H1 (cell line): ENCODE measurements around the gene PTGIS. TPM values are rescaled to one million over a fixed set of nuclear protein-coding genes. Genes with fewer than 3 reads are reported as not detected.

Source experiments
- CTCF ChIA-PET: fragments of 300-600 bp; sonication (Branson Sonifier 250); formaldehyde crosslinking; loops from one replicate; lab custom pipeline; 2021; ENCODE audit not compliant: partially characterized antibody; lab: Charles Lee
- POLR2A ChIA-PET: fragments of 300-600 bp; sonication (Branson Sonifier 250); formaldehyde crosslinking; loops from one replicate; lab custom pipeline; 2021; ENCODE audit warnings: inconsistent platforms; ENCODE audit not compliant: partially characterized antibody; lab: Charles Lee
- DNase-seq, 2 experiments: peaks; one replicate each; pipeline versions ENCODE4 v3.0.0 to v3.0.0-alpha.2; 2010 to 2022; ENCODE audit warnings: low spot score in 2 of 2, low read depth in 1 of 2, mixed read lengths in 1 of 2
- FAIRE-seq: peaks from 2 replicates; lab custom pipeline; 2011; peaks lifted over from hg19 to GRCh38; lab: Jason Lieb, UNC
- H2AFZ ChIP-seq: 2 replicates; pipeline ENCODE4 v1.8.1; 2012; ENCODE audit warnings: low read length, inconsistent platforms
- H2AK5ac ChIP-seq: 2 replicates; pipeline ENCODE4 v1.6.1; 2013; ENCODE audit warnings: low read depth, low read length
- H2BK120ac ChIP-seq: replicated peaks from 2 replicates; pipeline ENCODE3; 2013; ENCODE audit warnings: low read depth, low read length, inconsistent platforms
- H2BK12ac ChIP-seq: 2 replicates; pipeline ENCODE4 v1.6.1; 2013; ENCODE audit warnings: low read depth, low read length
- H2BK15ac ChIP-seq: 2 replicates; pipeline ENCODE4 v1.6.1; 2013; ENCODE audit warnings: low read length
- H2BK20ac ChIP-seq: 2 replicates; pipeline ENCODE4 v1.6.1; 2013; ENCODE audit warnings: low read length
- H2BK5ac ChIP-seq: 2 replicates; pipeline ENCODE4 v1.6.1; 2013; ENCODE audit warnings: low read depth, low read length
- H3K14ac ChIP-seq: 2 replicates; pipeline ENCODE4 v1.6.1; 2013; ENCODE audit warnings: inconsistent platforms; ENCODE audit not compliant: insufficient read length
- H3K18ac ChIP-seq: 2 replicates; pipeline ENCODE4 v1.6.1; 2013; ENCODE audit warnings: low read length; ENCODE audit errors: extremely low read depth
- H3K23ac ChIP-seq: 2 replicates; pipeline ENCODE4 v1.6.1; 2013; ENCODE audit warnings: inconsistent platforms; ENCODE audit not compliant: insufficient read length
- H3K23me2 ChIP-seq: 2 replicates; pipeline ENCODE4 v1.6.1; 2013; ENCODE audit warnings: low read depth, low read length
- H3K27ac ChIP-seq: 2 replicates; pipeline ENCODE4 v1.6.1; 2011; ENCODE audit warnings: low read depth, low read length, inconsistent platforms
- H3K27me3 ChIP-seq, 4 experiments: replicated peaks in 1 of 4; 1 replicate in 1 of 4; 2 replicates in 3 of 4; pipeline versions ENCODE4 v1.6.1 to v1.8.1; 2011 to 2013; ENCODE audit warnings: low read length in 3 of 4, mild to moderate bottlenecking in 3 of 4, inconsistent platforms in 2 of 4, mixed read lengths in 2 of 4, moderate library complexity in 1 of 4; ENCODE audit not compliant: control insufficient read depth in 3 of 4, insufficient read depth in 3 of 4; ENCODE audit errors: extremely low read depth in 1 of 4
- H3K36me3 ChIP-seq, 4 experiments: 2 replicates each; pipeline versions ENCODE4 v1.6.1 to v1.8.1; 2011 to 2013; ENCODE audit warnings: mild to moderate bottlenecking in 4 of 4, low read length in 3 of 4, moderate library complexity in 2 of 4, control low read depth in 1 of 4, inconsistent platforms in 1 of 4; ENCODE audit not compliant: insufficient read depth in 4 of 4, control insufficient read depth in 2 of 4
- H3K4ac ChIP-seq: replicated peaks from 2 replicates; pipeline ENCODE3; 2013; ENCODE audit warnings: low read length, low read depth, mixed read lengths, inconsistent platforms; ENCODE audit not compliant: insufficient read length
- H3K4me1 ChIP-seq, 4 experiments: replicated peaks in 1 of 4; 1 replicate in 1 of 4; 2 replicates in 3 of 4; pipeline versions ENCODE4 v1.6.1 to v1.8.1; 2011 to 2013; ENCODE audit warnings: low read length in 3 of 4, inconsistent platforms in 2 of 4, mixed read lengths in 1 of 4; ENCODE audit not compliant: insufficient read depth in 4 of 4, control insufficient read depth in 3 of 4
- H3K4me2 ChIP-seq, 2 experiments: 2 replicates each; pipeline versions ENCODE4 v1.6.1 to v1.8.1; 2011 to 2013; ENCODE audit warnings: low read depth in 2 of 2, low read length in 2 of 2, control low read depth in 1 of 2, inconsistent platforms in 1 of 2, mild to moderate bottlenecking in 1 of 2; ENCODE audit not compliant: insufficient read depth in 1 of 2
- H3K4me3 ChIP-seq, 4 experiments: fragments of 200-600, 300-600 bp in 1 of 4; sonication (generic), shearing (Covaris generic), sonication (Bioruptor Twin) in 1 of 4; 2 replicates each; pipeline versions ENCODE4 v1.5.1 to v1.8.1; 2011 to 2016; ENCODE audit warnings: low read length in 4 of 4, low read depth in 3 of 4, control low read depth in 2 of 4, inconsistent platforms in 2 of 4, mild to moderate bottlenecking in 2 of 4, mixed read lengths in 1 of 4, moderate library complexity in 1 of 4; ENCODE audit not compliant: insufficient read depth in 2 of 4; ENCODE audit errors: extremely low read depth in 1 of 4
- H3K56ac ChIP-seq: replicated peaks from 2 replicates; pipeline ENCODE3; 2013; ENCODE audit warnings: low read depth, mild to moderate bottlenecking, mixed read lengths, low read length, inconsistent platforms; ENCODE audit not compliant: insufficient read length
- H3K79me1 ChIP-seq: 2 replicates; pipeline ENCODE4 v1.6.1; 2013; ENCODE audit warnings: low read depth, low read length, control low read depth
- H3K79me2 ChIP-seq, 2 experiments: 2 replicates each; pipeline versions ENCODE4 v1.6.1 to v1.8.1; 2012 to 2013; ENCODE audit warnings: low read length in 2 of 2, mild to moderate bottlenecking in 2 of 2, inconsistent platforms in 1 of 2; ENCODE audit not compliant: insufficient read depth in 2 of 2, control insufficient read depth in 1 of 2
- H3K9ac ChIP-seq, 4 experiments: replicated peaks in 1 of 4; 1 replicate in 1 of 4; 2 replicates in 3 of 4; pipeline versions ENCODE4 v1.6.1 to v1.8.1; 2011 to 2013; ENCODE audit warnings: low read depth in 3 of 4, low read length in 3 of 4, control low read depth in 2 of 4, mild to moderate bottlenecking in 2 of 4, moderate library complexity in 2 of 4, inconsistent platforms in 1 of 4; ENCODE audit errors: extremely low read depth in 1 of 4
- H3K9me3 ChIP-seq, 2 experiments: 2 replicates each; pipeline versions ENCODE4 v1.6.1 to v1.8.1; 2012 to 2013; ENCODE audit warnings: mild to moderate bottlenecking in 2 of 2, moderate library complexity in 2 of 2, control low read depth in 1 of 2, inconsistent platforms in 1 of 2, low read depth in 1 of 2, low read length in 1 of 2, mixed read lengths in 1 of 2; ENCODE audit not compliant: insufficient read depth in 2 of 2
- H4K20me1 ChIP-seq, 2 experiments: replicated peaks in 1 of 2; 2 replicates each; pipeline versions ENCODE3 to v1.8.1; 2011 to 2013; ENCODE audit warnings: inconsistent platforms in 2 of 2, low read length in 2 of 2, mild to moderate bottlenecking in 1 of 2; ENCODE audit not compliant: insufficient read depth in 2 of 2, control insufficient read depth in 1 of 2
- H4K5ac ChIP-seq: 2 replicates; pipeline ENCODE4 v1.6.1; 2013; ENCODE audit warnings: low read length, low read depth, mixed read lengths, inconsistent platforms; ENCODE audit not compliant: insufficient read length
- H4K8ac ChIP-seq: 2 replicates; pipeline ENCODE4 v1.8.0; 2013; ENCODE audit warnings: mild to moderate bottlenecking, moderate library complexity, low read length, inconsistent platforms; ENCODE audit not compliant: insufficient read depth; ENCODE audit errors: extremely low read depth
- H4K91ac ChIP-seq: replicated peaks from 2 replicates; pipeline ENCODE3; 2013; ENCODE audit warnings: low read length, mixed read lengths, inconsistent platforms; ENCODE audit not compliant: insufficient read length
- BRCA1 ChIP-seq: IDR thresholded peaks from 2 replicates; pipeline ENCODE4 v1.6.1; 2012; ENCODE audit warnings: low read depth, low read length, improper control_type of control experiment
- CBX8 ChIP-seq: fragments of 300-800, 300-1000 bp; sonication (generic); IDR thresholded peaks from 2 replicates; pipeline ENCODE4 v1.7.1; 2016; ENCODE audit warnings: low read depth, low read length, borderline replicate concordance
- CHD2 ChIP-seq: IDR thresholded peaks from 2 replicates; pipeline ENCODE4 v1.6.1; 2012; ENCODE audit warnings: low read length, improper control_type of control experiment
- EZH2 ChIP-seq: fragments of 200-600 bp; sonication (generic); IDR thresholded peaks from 2 replicates; pipeline ENCODE4 v1.7.1; 2012; ENCODE audit warnings: low read depth, mild to moderate bottlenecking, moderate library complexity, low read length, inconsistent platforms; ENCODE audit not compliant: severe bottlenecking
- KDM5A ChIP-seq: fragments of 200-600 bp; IDR thresholded peaks from 2 replicates; pipeline ENCODE4 v1.7.1; 2012; ENCODE audit warnings: mild to moderate bottlenecking, low read length, inconsistent platforms, mixed read lengths
- MAFK ChIP-seq: IDR thresholded peaks from 2 replicates; pipeline ENCODE4 v1.6.1; 2012; ENCODE audit warnings: low read depth, mild to moderate bottlenecking, improper control_type of control experiment, low read length
- NANOG ChIP-seq: IDR thresholded peaks from 2 replicates; pipeline ENCODE4 v1.6.1; 2011; ENCODE audit warnings: low read length, low read depth, mild to moderate bottlenecking, inconsistent platforms; ENCODE audit not compliant: insufficient read depth, poor library complexity, severe bottlenecking
- NRF1 ChIP-seq: IDR thresholded peaks from 2 replicates; pipeline ENCODE4 v1.6.1; 2011; ENCODE audit warnings: mild to moderate bottlenecking, low read depth, low read length, improper control_type of control experiment
- PHF8 ChIP-seq: fragments of 200-600 bp; sonication (generic); conservative IDR thresholded peaks from 2 replicates; pipeline ENCODE4 v1.7.1; 2012; ENCODE audit warnings: low read depth, mild to moderate bottlenecking, inconsistent platforms, low read length, moderate library complexity
- RNF2 ChIP-seq: fragments of 200-900, 300-1000 bp; sonication (generic); IDR thresholded peaks from 2 replicates; pipeline ENCODE4 v1.7.1; 2016; ENCODE audit warnings: borderline replicate concordance, low read depth, mild to moderate bottlenecking, antibody characterized with exemption, low read length; ENCODE audit not compliant: poor library complexity, severe bottlenecking; ENCODE audit errors: missing control alignments
- RXRA ChIP-seq: IDR thresholded peaks from 2 replicates; pipeline ENCODE4 v1.6.1; 2011; ENCODE audit warnings: low read depth, mild to moderate bottlenecking, low read length, moderate library complexity; ENCODE audit not compliant: insufficient read depth
- SIRT6 ChIP-seq: IDR thresholded peaks from one replicate; pipeline ENCODE4 v1.7.1; 2012; ENCODE audit warnings: low read length, inconsistent platforms
- WGBS, 2 experiments: shearing (Covaris generic) in 1 of 2; methylation state at CpG; one replicate each; pipeline versions ENCODE4 v1.1.6 to v1.1.7; 2013 to 2015; ENCODE audit warnings: low lambda C conversion rate in 2 of 2, mixed read lengths in 2 of 2, inconsistent platforms in 1 of 2, low coverage in 1 of 2, missing lambda C conversion rate in 1 of 2; ENCODE audit not compliant: insufficient replicate concordance in 2 of 2, insufficient coverage in 1 of 2, insufficient read length in 1 of 2; ENCODE audit errors: extremely low coverage in 1 of 2, missing lambda C conversion rate in 1 of 2; 5-methylcytosine and 5-hydroxymethylcytosine counted together
- polyA plus RNA-seq, 7 experiments: library from polyadenylated mRNA; depleted of rRNA in 3 of 7; stranded (reverse) in 5 of 7; unstranded in 2 of 7; fragments of >200 nt in 5 of 7; fragments of 200-250 nt in 2 of 7; gene quantifications; 1 replicate in 5 of 7; 2 replicates in 1 of 7; 4 replicates in 1 of 7; pipeline versions ENCODE4 v1.2.1 to v1.2.3, GENCODE V29; 2011 to 2013; ENCODE audit warnings: missing spikeins in 2 of 7, mixed read lengths in 2 of 7
- total RNA-seq: library from RNA; stranded (reverse); fragmentation: NEBNext Ultra II Directional; extraction: Animal tissue kit (Norgen Biotek cat#: 25700); gene quantifications from 2 replicates; pipeline ENCODE4 v1.2.1, GENCODE V29; 2021

Gene PTGIS
- total and polyA plus RNA-seq, 2 of the 8 experiments (the other 6 are each of a cell fraction or from before 2014, with no cell fraction given) = 29.9 to 35.5 TPM

GRCh38 chr20:49559411-49560081, 8.4 kb downstream of the PTGIS start:
- no peak for FAIRE-seq
- 93% methylated on average over 19 of the region's 19 CpGs; no CpG with 5 or more reads in 1 of the 2 experiments for WGBS, 2 experiments
- CTCF ChIA-PET = interaction anchor here (0.7 to 1.6 kb wide), 2 partner anchors 19 to 74 kb away, joined by 3 to 4 read pairs; no protein-coding TSS in a partner anchor
- no peak for TF ChIP-seq SIRT6
- no peak for TF ChIP-seq NANOG
- TF ChIP-seq BRCA1 = no peak
- TF ChIP-seq EZH2 = no peak
- TF ChIP-seq MAFK = no peak
- no peak for TF ChIP-seq CBX8
- TF ChIP-seq KDM5A = no peak
- no peak for TF ChIP-seq CHD2
- no peak for TF ChIP-seq NRF1
- no peak for TF ChIP-seq RXRA
- no peak for TF ChIP-seq RNF2
- no peak for TF ChIP-seq PHF8

More at GRCh38 chr20:49559411-49560081, 8.4 kb downstream of the PTGIS start:
- Histone ChIP-seq H3K56ac (no peak overlapping the region), H4K20me1 (no peaks in the 10 kb centered on the region), H3K14ac (no peak overlapping the region), H3K4me1 (peaks cover 9 to 20% (median 14%) of the 10 kb centered on the region in 4 experiments; a peak in 6 of 7 replicates), H3K79me1 (0 out of 2 replicates have a peak, but pooled peaks cover 3% of the 10 kb centered on the region), H3K27ac (no peak overlapping the region), H3K27me3 (no peaks in the 10 kb centered on the region), H3K23me2 (no peaks in the 10 kb centered on the region), H3K4me3 (no peak overlapping the region), H4K5ac (no peak overlapping the region), H3K18ac (no peak overlapping the region), H2BK15ac (no peak overlapping the region), H2AFZ (no peak overlapping the region), H4K8ac (no peak overlapping the region), H3K23ac (no peak overlapping the region), H3K9ac (no peak overlapping the region), H2BK20ac (no peak overlapping the region), H3K9me3 (peaks cover 3 to 9% of the 10 kb centered on the region in 2 experiments), H3K4ac (no peak overlapping the region), H3K79me2 (peaks cover 0 to 20% of the 10 kb centered on the region in 2 experiments; a peak in 1 of 4 replicates), H4K91ac (no peak overlapping the region), H2BK120ac (no peak overlapping the region), H3K4me2 (no peak overlapping the region), H3K36me3 (peaks cover 0 to 13% (median under 1%) of the 10 kb centered on the region in 4 experiments; a peak in 2 of 8 replicates), H2BK5ac (no peak overlapping the region), H2BK12ac (no peak overlapping the region), H2AK5ac (no peak overlapping the region)
- DNase-seq = no peak
- POLR2A ChIA-PET = interaction anchor here (1.3 kb wide), 1 partner anchor 48 kb away, joined by 3 read pairs; no protein-coding TSS in a partner anchor
